H1 (cell line): ENCODE results near the gene WDR37. TPM values are rescaled to one million over a fixed set of nuclear protein-coding genes. Genes with fewer than 3 reads are reported as not detected.

Source experiments
- CTCF ChIA-PET: fragments of 300-600 bp; sonication (Branson Sonifier 250); formaldehyde crosslinking; loops from one replicate; lab custom pipeline; 2021; ENCODE audit not compliant: partially characterized antibody; lab: Charles Lee
- POLR2A ChIA-PET: fragments of 300-600 bp; sonication (Branson Sonifier 250); formaldehyde crosslinking; loops from one replicate; lab custom pipeline; 2021; ENCODE audit warnings: inconsistent platforms; ENCODE audit not compliant: partially characterized antibody; lab: Charles Lee
- DNase-seq, 2 experiments: peaks; one replicate each; pipeline versions ENCODE4 v3.0.0 to v3.0.0-alpha.2; 2010 to 2022; ENCODE audit warnings: low spot score in 2 of 2, low read depth in 1 of 2, mixed read lengths in 1 of 2
- FAIRE-seq: peaks from 2 replicates; lab custom pipeline; 2011; peaks lifted over from hg19 to GRCh38; lab: Jason Lieb, UNC
- H2AFZ ChIP-seq: 2 replicates; pipeline ENCODE4 v1.8.1; 2012; ENCODE audit warnings: low read length, inconsistent platforms
- H2AK5ac ChIP-seq: 2 replicates; pipeline ENCODE4 v1.6.1; 2013; ENCODE audit warnings: low read depth, low read length
- H2BK120ac ChIP-seq: replicated peaks from 2 replicates; pipeline ENCODE3; 2013; ENCODE audit warnings: low read depth, low read length, inconsistent platforms
- H2BK12ac ChIP-seq: 2 replicates; pipeline ENCODE4 v1.6.1; 2013; ENCODE audit warnings: low read depth, low read length
- H2BK15ac ChIP-seq: 2 replicates; pipeline ENCODE4 v1.6.1; 2013; ENCODE audit warnings: low read length
- H2BK20ac ChIP-seq: 2 replicates; pipeline ENCODE4 v1.6.1; 2013; ENCODE audit warnings: low read length
- H2BK5ac ChIP-seq: 2 replicates; pipeline ENCODE4 v1.6.1; 2013; ENCODE audit warnings: low read depth, low read length
- H3K14ac ChIP-seq: 2 replicates; pipeline ENCODE4 v1.6.1; 2013; ENCODE audit warnings: inconsistent platforms; ENCODE audit not compliant: insufficient read length
- H3K18ac ChIP-seq: 2 replicates; pipeline ENCODE4 v1.6.1; 2013; ENCODE audit warnings: low read length; ENCODE audit errors: extremely low read depth
- H3K23ac ChIP-seq: 2 replicates; pipeline ENCODE4 v1.6.1; 2013; ENCODE audit warnings: inconsistent platforms; ENCODE audit not compliant: insufficient read length
- H3K23me2 ChIP-seq: 2 replicates; pipeline ENCODE4 v1.6.1; 2013; ENCODE audit warnings: low read depth, low read length
- H3K27ac ChIP-seq: 2 replicates; pipeline ENCODE4 v1.6.1; 2011; ENCODE audit warnings: low read depth, low read length, inconsistent platforms
- H3K27me3 ChIP-seq, 4 experiments: replicated peaks in 1 of 4; 1 replicate in 1 of 4; 2 replicates in 3 of 4; pipeline versions ENCODE4 v1.6.1 to v1.8.1; 2011 to 2013; ENCODE audit warnings: low read length in 3 of 4, mild to moderate bottlenecking in 3 of 4, inconsistent platforms in 2 of 4, mixed read lengths in 2 of 4, moderate library complexity in 1 of 4; ENCODE audit not compliant: control insufficient read depth in 3 of 4, insufficient read depth in 3 of 4; ENCODE audit errors: extremely low read depth in 1 of 4
- H3K36me3 ChIP-seq, 4 experiments: 2 replicates each; pipeline versions ENCODE4 v1.6.1 to v1.8.1; 2011 to 2013; ENCODE audit warnings: mild to moderate bottlenecking in 4 of 4, low read length in 3 of 4, moderate library complexity in 2 of 4, control low read depth in 1 of 4, inconsistent platforms in 1 of 4; ENCODE audit not compliant: insufficient read depth in 4 of 4, control insufficient read depth in 2 of 4
- H3K4ac ChIP-seq: replicated peaks from 2 replicates; pipeline ENCODE3; 2013; ENCODE audit warnings: low read length, low read depth, mixed read lengths, inconsistent platforms; ENCODE audit not compliant: insufficient read length
- H3K4me1 ChIP-seq, 4 experiments: replicated peaks in 1 of 4; 1 replicate in 1 of 4; 2 replicates in 3 of 4; pipeline versions ENCODE4 v1.6.1 to v1.8.1; 2011 to 2013; ENCODE audit warnings: low read length in 3 of 4, inconsistent platforms in 2 of 4, mixed read lengths in 1 of 4; ENCODE audit not compliant: insufficient read depth in 4 of 4, control insufficient read depth in 3 of 4
- H3K4me2 ChIP-seq, 2 experiments: 2 replicates each; pipeline versions ENCODE4 v1.6.1 to v1.8.1; 2011 to 2013; ENCODE audit warnings: low read depth in 2 of 2, low read length in 2 of 2, control low read depth in 1 of 2, inconsistent platforms in 1 of 2, mild to moderate bottlenecking in 1 of 2; ENCODE audit not compliant: insufficient read depth in 1 of 2
- H3K4me3 ChIP-seq, 4 experiments: fragments of 200-600, 300-600 bp in 1 of 4; sonication (generic), shearing (Covaris generic), sonication (Bioruptor Twin) in 1 of 4; 2 replicates each; pipeline versions ENCODE4 v1.5.1 to v1.8.1; 2011 to 2016; ENCODE audit warnings: low read length in 4 of 4, low read depth in 3 of 4, control low read depth in 2 of 4, inconsistent platforms in 2 of 4, mild to moderate bottlenecking in 2 of 4, mixed read lengths in 1 of 4, moderate library complexity in 1 of 4; ENCODE audit not compliant: insufficient read depth in 2 of 4; ENCODE audit errors: extremely low read depth in 1 of 4
- H3K56ac ChIP-seq: replicated peaks from 2 replicates; pipeline ENCODE3; 2013; ENCODE audit warnings: low read depth, mild to moderate bottlenecking, mixed read lengths, low read length, inconsistent platforms; ENCODE audit not compliant: insufficient read length
- H3K79me1 ChIP-seq: 2 replicates; pipeline ENCODE4 v1.6.1; 2013; ENCODE audit warnings: low read depth, low read length, control low read depth
- H3K79me2 ChIP-seq, 2 experiments: 2 replicates each; pipeline versions ENCODE4 v1.6.1 to v1.8.1; 2012 to 2013; ENCODE audit warnings: low read length in 2 of 2, mild to moderate bottlenecking in 2 of 2, inconsistent platforms in 1 of 2; ENCODE audit not compliant: insufficient read depth in 2 of 2, control insufficient read depth in 1 of 2
- H3K9ac ChIP-seq, 4 experiments: replicated peaks in 1 of 4; 1 replicate in 1 of 4; 2 replicates in 3 of 4; pipeline versions ENCODE4 v1.6.1 to v1.8.1; 2011 to 2013; ENCODE audit warnings: low read depth in 3 of 4, low read length in 3 of 4, control low read depth in 2 of 4, mild to moderate bottlenecking in 2 of 4, moderate library complexity in 2 of 4, inconsistent platforms in 1 of 4; ENCODE audit errors: extremely low read depth in 1 of 4
- H3K9me3 ChIP-seq, 2 experiments: 2 replicates each; pipeline versions ENCODE4 v1.6.1 to v1.8.1; 2012 to 2013; ENCODE audit warnings: mild to moderate bottlenecking in 2 of 2, moderate library complexity in 2 of 2, control low read depth in 1 of 2, inconsistent platforms in 1 of 2, low read depth in 1 of 2, low read length in 1 of 2, mixed read lengths in 1 of 2; ENCODE audit not compliant: insufficient read depth in 2 of 2
- H4K20me1 ChIP-seq, 2 experiments: replicated peaks in 1 of 2; 2 replicates each; pipeline versions ENCODE3 to v1.8.1; 2011 to 2013; ENCODE audit warnings: inconsistent platforms in 2 of 2, low read length in 2 of 2, mild to moderate bottlenecking in 1 of 2; ENCODE audit not compliant: insufficient read depth in 2 of 2, control insufficient read depth in 1 of 2
- H4K5ac ChIP-seq: 2 replicates; pipeline ENCODE4 v1.6.1; 2013; ENCODE audit warnings: low read length, low read depth, mixed read lengths, inconsistent platforms; ENCODE audit not compliant: insufficient read length
- H4K8ac ChIP-seq: 2 replicates; pipeline ENCODE4 v1.8.0; 2013; ENCODE audit warnings: mild to moderate bottlenecking, moderate library complexity, low read length, inconsistent platforms; ENCODE audit not compliant: insufficient read depth; ENCODE audit errors: extremely low read depth
- H4K91ac ChIP-seq: replicated peaks from 2 replicates; pipeline ENCODE3; 2013; ENCODE audit warnings: low read length, mixed read lengths, inconsistent platforms; ENCODE audit not compliant: insufficient read length
- ASH2L ChIP-seq: fragments of 200-600, 300-600 bp; sonication (generic); IDR thresholded peaks from one replicate; pipeline ENCODE4 v1.7.1; 2017; ENCODE audit warnings: low read length
- HDAC2 ChIP-seq, 2 experiments: fragments of 300-600 bp in 1 of 2; sonication (generic) in 1 of 2; IDR thresholded peaks; 2 replicates each; pipeline ENCODE4 v1.6.1; 2011 to 2012; ENCODE audit warnings: low read depth in 2 of 2, low read length in 2 of 2, mild to moderate bottlenecking in 2 of 2, moderate library complexity in 2 of 2, borderline replicate concordance in 1 of 2, inconsistent platforms in 1 of 2
- KDM5A ChIP-seq: fragments of 200-600 bp; IDR thresholded peaks from 2 replicates; pipeline ENCODE4 v1.7.1; 2012; ENCODE audit warnings: mild to moderate bottlenecking, low read length, inconsistent platforms, mixed read lengths
- MAFK ChIP-seq: IDR thresholded peaks from 2 replicates; pipeline ENCODE4 v1.6.1; 2012; ENCODE audit warnings: low read depth, mild to moderate bottlenecking, improper control_type of control experiment, low read length
- NRF1 ChIP-seq: IDR thresholded peaks from 2 replicates; pipeline ENCODE4 v1.6.1; 2011; ENCODE audit warnings: mild to moderate bottlenecking, low read depth, low read length, improper control_type of control experiment
- POU5F1 ChIP-seq: IDR thresholded peaks from 2 replicates; pipeline ENCODE4 v1.6.1; 2011; ENCODE audit warnings: low read depth, mild to moderate bottlenecking, low read length, moderate library complexity
- RNF2 ChIP-seq: fragments of 200-900, 300-1000 bp; sonication (generic); IDR thresholded peaks from 2 replicates; pipeline ENCODE4 v1.7.1; 2016; ENCODE audit warnings: borderline replicate concordance, low read depth, mild to moderate bottlenecking, antibody characterized with exemption, low read length; ENCODE audit not compliant: poor library complexity, severe bottlenecking; ENCODE audit errors: missing control alignments
- SP1 ChIP-seq: IDR thresholded peaks from 2 replicates; pipeline ENCODE4 v1.6.1; 2011; ENCODE audit warnings: low read depth, low read length
- SP4 ChIP-seq: IDR thresholded peaks from 2 replicates; pipeline ENCODE4 v1.6.1; 2012; ENCODE audit warnings: low read length, inconsistent platforms
- SUZ12 ChIP-seq: fragments of 200-600 bp; sonication (generic); IDR thresholded peaks from 2 replicates; pipeline ENCODE4 v1.6.1; 2012; ENCODE audit warnings: mild to moderate bottlenecking, inconsistent platforms, low read length, moderate library complexity, mixed read lengths
- TAF1 ChIP-seq: IDR thresholded peaks from 2 replicates; pipeline ENCODE4 v1.6.1; 2011; ENCODE audit warnings: mild to moderate bottlenecking, low read depth, low read length
- WGBS, 2 experiments: shearing (Covaris generic) in 1 of 2; methylation state at CpG; one replicate each; pipeline versions ENCODE4 v1.1.6 to v1.1.7; 2013 to 2015; ENCODE audit warnings: low lambda C conversion rate in 2 of 2, mixed read lengths in 2 of 2, inconsistent platforms in 1 of 2, low coverage in 1 of 2, missing lambda C conversion rate in 1 of 2; ENCODE audit not compliant: insufficient replicate concordance in 2 of 2, insufficient coverage in 1 of 2, insufficient read length in 1 of 2; ENCODE audit errors: extremely low coverage in 1 of 2, missing lambda C conversion rate in 1 of 2; 5-methylcytosine and 5-hydroxymethylcytosine counted together
- polyA plus RNA-seq, 7 experiments: library from polyadenylated mRNA; depleted of rRNA in 3 of 7; stranded (reverse) in 5 of 7; unstranded in 2 of 7; fragments of >200 nt in 5 of 7; fragments of 200-250 nt in 2 of 7; gene quantifications; 1 replicate in 5 of 7; 2 replicates in 1 of 7; 4 replicates in 1 of 7; pipeline versions ENCODE4 v1.2.1 to v1.2.3, GENCODE V29; 2011 to 2013; ENCODE audit warnings: missing spikeins in 2 of 7, mixed read lengths in 2 of 7
- total RNA-seq: library from RNA; stranded (reverse); fragmentation: NEBNext Ultra II Directional; extraction: Animal tissue kit (Norgen Biotek cat#: 25700); gene quantifications from 2 replicates; pipeline ENCODE4 v1.2.1, GENCODE V29; 2021
- TF ChIP-seq, protein P1 (sequence below): IDR thresholded peaks from 2 replicates; pipeline ENCODE4 v1.6.1; 2012; ENCODE audit warnings: inconsistent platforms

The WDR37 gene
- total and polyA plus RNA-seq, 2 of the 8 experiments (the other 6 are each of a cell fraction or from before 2014, with no cell fraction given), result 9.6 to 12.0 TPM

GRCh38 chr10:1110674-1111119 lies 54.5 kb downstream of the WDR37 start:
- peaks cover 6 to 10% (median 8%) of the 10 kb centered on the region in 4 experiments for H3K4me1 ChIP-seq
- no peak overlapping the region for H3K14ac ChIP-seq
- H4K20me1 ChIP-seq, result peaks cover 0 to 3% of the 10 kb centered on the region in 2 experiments
- H3K4me3 ChIP-seq, result no peak overlapping the region
- H3K4me2 ChIP-seq, result no peak overlapping the region
- H3K23me2 ChIP-seq, result no peaks in the 10 kb centered on the region; the same call in 1 of the 2 replicates
- H2BK120ac ChIP-seq, result no peak overlapping the region
- H3K9me3 ChIP-seq, result no peaks in the 10 kb centered on the region
- H2BK12ac ChIP-seq, result peak overlapping the region; percentile 5; the same call in 1 of the 2 replicates
- H3K56ac ChIP-seq, result no peak overlapping the region
- H2BK20ac ChIP-seq, result no peak overlapping the region
- H3K79me2 ChIP-seq, result no peaks in the 10 kb centered on the region
- peak overlapping the region; percentile 36; the same call in 1 of the 2 replicates for H2BK5ac ChIP-seq
- H3K36me3 ChIP-seq, result peaks cover 0 to 10% (median 4%) of the 10 kb centered on the region in 4 experiments; a peak in 4 of 8 replicates
- H3K79me1 ChIP-seq, result peaks cover 5% of the 10 kb centered on the region; the same call in 1 of the 2 replicates
- H2AFZ ChIP-seq, result no peak overlapping the region
- H4K91ac ChIP-seq, result no peak overlapping the region
- no peak overlapping the region for H3K4ac ChIP-seq
- no peak overlapping the region for H4K5ac ChIP-seq
- no peak overlapping the region; a peak in 1 of 7 replicates for H3K9ac ChIP-seq
- 0 out of 2 replicates have a peak overlapping the region, but pooled peaks have one; percentile 55 for H3K27ac ChIP-seq
- peak overlapping the region; percentile 51; the same call in 1 of the 2 replicates for H4K8ac ChIP-seq
- FAIRE-seq (no peak), DNase-seq (no peak)
- no peak overlapping the region for H2AK5ac ChIP-seq
- no peak overlapping the region for H2BK15ac ChIP-seq
- CTCF ChIA-PET, result interaction anchor here (0.5 to 2.7 kb wide), 36 partner anchors 9 to 664 kb away, joined by 3 to 11 read pairs (median 4); no protein-coding TSS in a partner anchor
- H3K23ac ChIP-seq, result no peak overlapping the region
- no peaks in the 10 kb centered on the region for H3K27me3 ChIP-seq
- WGBS, 2 experiments, result 91% methylated on average over 12 of the region's 12 CpGs; no CpG with 5 or more reads in 1 of the 2 experiments
- peak overlapping the region; percentile 10; the same call in 1 of the 2 replicates for H3K18ac ChIP-seq
- POLR2A ChIA-PET, result interaction anchor here (0.7 kb wide), 2 partner anchors 43 to 435 kb away, joined by 3 read pairs; no protein-coding TSS in a partner anchor
- TF ChIP-seq SUZ12 (no peak), SP1 (no peak), SP4 (no peak), MAFK (no peak), TAF1 (no peak), KDM5A (no peak), RNF2 (no peak), POU5F1 (no peak), NRF1 (no peak), ASH2L (no peak), HDAC2 (IDR thresholded peaks at IDR 0.05; ENCODE audit: borderline replicate concordance in 1 of 2, low read depth in 2 of 2, low read length in 2 of 2) (no peak)
- TF ChIP-seq, protein P1, sequence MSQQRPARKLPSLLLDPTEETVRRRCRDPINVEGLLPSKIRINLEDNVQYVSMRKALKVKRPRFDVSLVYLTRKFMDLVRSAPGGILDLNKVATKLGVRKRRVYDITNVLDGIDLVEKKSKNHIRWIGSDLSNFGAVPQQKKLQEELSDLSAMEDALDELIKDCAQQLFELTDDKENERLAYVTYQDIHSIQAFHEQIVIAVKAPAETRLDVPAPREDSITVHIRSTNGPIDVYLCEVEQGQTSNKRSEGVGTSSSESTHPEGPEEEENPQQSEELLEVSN, result no peak
